ENCODE measurements around the gene CCDC89. TPM values are rescaled to one million over a fixed set of nuclear protein-coding genes. Genes with fewer than 3 reads are reported as not detected.
"Not testable (repeated sequence)": the region's sequence is repeated elsewhere in the genome, so short reads cannot be mapped to it uniquely, and the experiment has no call there.

Gene CCDC89
- total RNA-seq, 1 donor from 2014 or later, result not detected

DNA sequence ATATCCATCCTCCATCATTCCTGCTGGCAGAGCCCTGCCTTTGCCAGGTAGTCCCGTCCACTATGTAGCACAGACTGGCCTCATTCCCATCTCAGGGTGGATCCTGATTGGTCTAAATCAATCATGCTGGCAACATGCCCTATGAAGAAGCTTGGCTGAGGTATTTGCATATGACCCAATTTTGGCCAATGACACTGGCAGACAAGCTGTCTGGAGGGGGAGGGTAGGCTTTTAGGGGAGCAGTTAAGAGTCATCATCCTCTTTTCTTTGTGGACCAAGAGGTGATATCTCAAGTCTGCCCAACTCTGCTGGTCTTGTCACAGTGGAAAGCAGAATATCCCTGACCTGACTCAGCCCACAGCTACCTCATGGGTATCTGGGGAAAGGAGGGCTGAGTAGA, 5.1 kb downstream of the CCDC89 start:
- Mint-ChIP-seq H3K36me3 (ENCODE audit: unreplicated experiment) (no peaks in the 10 kb centered on the region), H3K9me3 (ENCODE audit: unreplicated experiment) (peaks cover 1% of the 10 kb centered on the region), H3K27ac (ENCODE audit: unreplicated experiment) (no peak overlapping the region), H3K4me3 (ENCODE audit: unreplicated experiment) (no peak overlapping the region), H3K27me3 (ENCODE audit: unreplicated experiment) (no peaks in the 10 kb centered on the region), H3K4me1 (ENCODE audit: low read depth, unreplicated experiment) (peaks cover 13% of the 10 kb centered on the region)
- no peak for DNase-seq
- TF ChIP-seq, protein P1, sequence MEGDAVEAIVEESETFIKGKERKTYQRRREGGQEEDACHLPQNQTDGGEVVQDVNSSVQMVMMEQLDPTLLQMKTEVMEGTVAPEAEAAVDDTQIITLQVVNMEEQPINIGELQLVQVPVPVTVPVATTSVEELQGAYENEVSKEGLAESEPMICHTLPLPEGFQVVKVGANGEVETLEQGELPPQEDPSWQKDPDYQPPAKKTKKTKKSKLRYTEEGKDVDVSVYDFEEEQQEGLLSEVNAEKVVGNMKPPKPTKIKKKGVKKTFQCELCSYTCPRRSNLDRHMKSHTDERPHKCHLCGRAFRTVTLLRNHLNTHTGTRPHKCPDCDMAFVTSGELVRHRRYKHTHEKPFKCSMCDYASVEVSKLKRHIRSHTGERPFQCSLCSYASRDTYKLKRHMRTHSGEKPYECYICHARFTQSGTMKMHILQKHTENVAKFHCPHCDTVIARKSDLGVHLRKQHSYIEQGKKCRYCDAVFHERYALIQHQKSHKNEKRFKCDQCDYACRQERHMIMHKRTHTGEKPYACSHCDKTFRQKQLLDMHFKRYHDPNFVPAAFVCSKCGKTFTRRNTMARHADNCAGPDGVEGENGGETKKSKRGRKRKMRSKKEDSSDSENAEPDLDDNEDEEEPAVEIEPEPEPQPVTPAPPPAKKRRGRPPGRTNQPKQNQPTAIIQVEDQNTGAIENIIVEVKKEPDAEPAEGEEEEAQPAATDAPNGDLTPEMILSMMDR (IDR thresholded peaks at IDR 0.05; ENCODE audit: partially characterized antibody, unreplicated experiment), result no peak

DNA sequence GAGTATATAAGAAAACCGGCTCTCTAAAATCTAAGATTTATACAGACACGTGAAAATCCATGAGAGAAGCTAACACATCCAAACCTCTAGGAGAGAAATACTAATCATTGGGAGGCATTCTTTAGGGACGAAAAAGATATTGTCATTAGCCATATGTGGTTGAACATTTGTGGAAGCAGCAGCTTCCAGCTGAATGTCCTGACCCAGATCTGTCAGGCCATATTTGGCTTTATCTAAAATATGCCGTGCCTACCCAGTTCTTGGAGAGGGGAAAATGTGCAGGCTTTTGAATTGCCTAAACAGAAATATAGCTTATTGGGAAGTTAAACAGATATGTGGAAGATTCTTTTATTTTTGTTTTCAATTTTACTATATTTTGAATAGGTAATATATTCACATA, 6.4 kb downstream of the CCDC89 start:
- H3K4me3 Mint-ChIP-seq (ENCODE audit: unreplicated experiment), result no peak overlapping the region
- peaks cover 5% of the 10 kb centered on the region for H3K4me1 Mint-ChIP-seq (ENCODE audit: low read depth, unreplicated experiment)
- H3K27ac Mint-ChIP-seq (ENCODE audit: unreplicated experiment), result no peak overlapping the region
- H3K36me3 Mint-ChIP-seq (ENCODE audit: unreplicated experiment), result no peaks in the 10 kb centered on the region
- no peaks in the 10 kb centered on the region for H3K9me3 Mint-ChIP-seq (ENCODE audit: unreplicated experiment)
- TF ChIP-seq, protein P1 (IDR thresholded peaks at IDR 0.05; ENCODE audit: partially characterized antibody, unreplicated experiment), result no peak
- no peak for DNase-seq
- no peaks in the 10 kb centered on the region for H3K27me3 Mint-ChIP-seq (ENCODE audit: unreplicated experiment)

DNA sequence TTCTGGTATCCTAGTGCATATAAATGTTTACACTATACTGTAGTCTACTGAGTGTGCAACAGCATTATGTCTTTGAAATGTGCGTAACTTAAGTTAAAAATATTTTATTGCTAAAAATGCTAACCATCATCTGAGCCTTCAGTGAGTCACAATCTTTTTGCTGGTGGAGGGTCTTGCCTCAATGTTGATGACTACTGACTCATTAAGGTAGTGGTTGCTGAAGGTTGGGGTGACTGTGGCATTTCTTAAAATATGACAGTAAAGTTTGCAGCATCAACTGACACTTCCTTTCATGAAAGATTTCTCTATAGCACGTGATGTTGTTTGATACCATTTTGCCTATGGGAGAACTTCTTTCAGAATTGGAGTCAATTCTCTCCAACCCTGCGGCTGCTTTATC, 12.6 kb downstream of the CCDC89 start:
- Mint-ChIP-seq H3K27me3 (ENCODE audit: unreplicated experiment) (peaks cover 2% of the 10 kb centered on the region), H3K36me3 (ENCODE audit: unreplicated experiment) (no peaks in the 10 kb centered on the region), H3K27ac (ENCODE audit: unreplicated experiment) (no peak overlapping the region), H3K4me1 (ENCODE audit: low read depth, unreplicated experiment) (no peaks in the 10 kb centered on the region), H3K9me3 (ENCODE audit: unreplicated experiment) (no peaks in the 10 kb centered on the region), H3K4me3 (ENCODE audit: unreplicated experiment) (no peak overlapping the region)
- no peak for DNase-seq
- TF ChIP-seq, protein P1 (IDR thresholded peaks at IDR 0.05; ENCODE audit: partially characterized antibody, unreplicated experiment), result no peak

DNA sequence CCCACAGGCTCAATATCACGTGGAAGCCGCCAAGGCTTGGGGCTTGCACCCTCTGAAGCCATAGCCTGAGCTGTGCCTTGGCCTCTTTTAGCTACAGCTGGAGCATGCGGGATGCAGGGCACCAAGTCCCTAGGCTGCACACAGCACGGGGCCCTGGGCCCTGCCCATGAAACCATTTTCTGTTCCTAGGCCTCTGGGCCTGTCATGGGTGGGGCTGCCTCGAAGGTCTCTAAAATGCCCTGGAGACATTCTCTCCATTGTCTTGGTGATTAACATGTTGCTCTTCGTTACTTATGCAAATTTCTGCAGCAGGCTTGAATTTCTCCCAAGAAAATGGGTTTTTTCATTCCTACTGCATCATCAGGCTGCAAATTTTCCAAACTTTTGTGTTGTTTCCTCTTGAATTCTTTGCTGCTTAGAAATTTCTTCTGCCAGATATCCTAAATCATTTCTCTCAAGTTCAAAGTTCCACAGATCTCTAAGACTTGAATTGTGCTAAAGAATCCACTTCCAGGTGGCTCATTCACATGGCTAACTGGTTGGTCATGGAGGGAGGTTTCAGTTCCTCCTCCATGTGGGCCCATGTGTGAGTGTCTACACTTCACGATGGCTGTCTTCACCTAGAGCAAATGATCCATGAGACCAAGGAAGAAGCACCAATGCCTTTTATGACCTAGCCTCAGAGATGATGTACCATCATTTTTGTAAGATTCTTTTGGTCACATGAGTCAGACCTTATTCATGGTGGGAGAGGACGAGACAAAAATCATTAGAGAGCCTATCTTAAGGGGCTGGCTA, 13.7 kb downstream of the CCDC89 start:
- no peak overlapping the region for H3K4me3 Mint-ChIP-seq (ENCODE audit: unreplicated experiment)
- H3K4me1 Mint-ChIP-seq (ENCODE audit: low read depth, unreplicated experiment), result no peaks in the 10 kb centered on the region
- H3K36me3 Mint-ChIP-seq (ENCODE audit: unreplicated experiment), result no peaks in the 10 kb centered on the region
- TF ChIP-seq, protein P1 (IDR thresholded peaks at IDR 0.05; ENCODE audit: partially characterized antibody, unreplicated experiment), result no peak
- H3K27ac Mint-ChIP-seq (ENCODE audit: unreplicated experiment), result no peak overlapping the region
- no peaks in the 10 kb centered on the region for H3K9me3 Mint-ChIP-seq (ENCODE audit: unreplicated experiment)
- H3K27me3 Mint-ChIP-seq (ENCODE audit: unreplicated experiment), result peaks cover 2% of the 10 kb centered on the region
- DNase-seq, result no peak

DNA sequence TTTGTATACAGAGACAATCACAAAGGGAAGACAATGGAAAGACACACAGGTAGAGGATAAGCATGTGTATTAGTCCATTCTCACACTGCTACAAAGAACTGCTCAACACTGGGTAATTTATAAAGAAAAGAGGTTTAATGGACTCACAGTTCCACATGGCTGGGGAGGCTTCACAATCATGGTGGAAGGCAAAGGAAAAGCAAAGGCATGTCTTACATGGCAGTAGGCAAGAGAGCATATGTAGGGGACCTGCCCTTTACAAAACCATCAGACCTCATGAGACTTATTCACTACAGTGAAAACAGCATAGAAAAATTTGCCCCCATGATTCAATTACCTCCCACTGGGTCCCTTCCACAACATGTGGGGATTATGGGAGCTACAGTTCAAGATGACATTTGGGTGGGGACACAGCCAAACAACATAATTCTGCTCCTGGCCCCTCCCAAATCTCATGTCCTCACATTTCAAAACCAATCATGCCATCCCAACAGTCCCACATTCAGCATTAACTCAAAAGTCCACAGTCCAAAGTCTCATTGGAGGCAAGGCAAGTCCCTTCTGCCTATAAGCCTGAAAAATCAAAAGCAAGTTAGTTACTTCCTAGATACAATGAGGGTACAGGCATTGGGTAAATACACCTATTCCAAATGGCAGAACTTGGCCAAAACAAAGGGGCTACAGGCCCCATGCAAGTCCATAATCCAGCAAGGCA, 14.9 kb downstream of the CCDC89 start:
- H3K36me3 Mint-ChIP-seq (ENCODE audit: unreplicated experiment); H3K4me3 Mint-ChIP-seq (ENCODE audit: unreplicated experiment); H3K4me1 Mint-ChIP-seq (ENCODE audit: low read depth, unreplicated experiment); H3K9me3 Mint-ChIP-seq (ENCODE audit: unreplicated experiment); H3K27me3 Mint-ChIP-seq (ENCODE audit: unreplicated experiment); DNase-seq; H3K27ac Mint-ChIP-seq (ENCODE audit: unreplicated experiment): not testable (repeated sequence)

Data from glutamatergic neuron (in vitro differentiated cells).